Measurements from ENCODE around the gene TBC1D16.

DNA sequence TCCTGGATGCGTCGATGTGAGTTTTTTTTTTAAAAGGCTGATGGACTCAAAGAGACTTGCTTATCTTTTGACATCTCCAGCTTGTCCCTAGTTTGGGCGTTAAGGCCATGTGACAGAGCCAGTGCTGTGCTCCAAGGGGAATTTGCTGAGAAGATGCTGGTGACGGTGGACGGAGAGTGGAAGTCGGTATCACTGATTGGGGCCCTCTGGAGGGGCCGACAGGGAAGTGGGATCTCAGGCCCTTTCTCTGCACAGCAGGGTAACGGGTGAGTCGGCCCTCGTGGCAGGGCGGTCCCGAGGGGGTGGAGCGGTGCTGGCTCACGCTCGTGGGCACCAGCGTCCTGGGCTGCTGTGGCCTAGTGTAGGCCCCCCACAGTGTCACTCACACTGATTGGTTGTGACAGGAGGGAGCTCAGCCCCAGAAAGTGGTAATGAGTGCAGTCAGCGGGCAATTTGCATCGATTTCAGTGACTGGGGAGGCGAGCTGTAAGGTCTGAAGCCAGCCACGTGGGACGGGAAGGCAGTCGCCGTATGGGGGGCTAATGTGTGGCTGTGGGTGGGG, 91.3 kb downstream of the TBC1D16 start:
- TF ChIP-seq TCF12 (IDR thresholded peaks at IDR 0.05; ENCODE audit: low read depth, low read length): no peak
- no peak for TF ChIP-seq POLR2A (IDR thresholded peaks at IDR 0.05; ENCODE audit: low read depth, low read length)
- no peak for TF ChIP-seq YY1 (IDR thresholded peaks at IDR 0.05; ENCODE audit: low read depth, low read length)
- no peak for TF ChIP-seq EP300 (IDR thresholded peaks at IDR 0.05; ENCODE audit: borderline replicate concordance in 1 of 2, control insufficient read depth in 1 of 2, low read depth in 2 of 2, low read length in 2 of 2)
- no peak for TF ChIP-seq CEBPB (IDR thresholded peaks at IDR 0.05; ENCODE audit: borderline replicate concordance in 1 of 2, low read depth in 2 of 2, low read length in 2 of 2)
- TF ChIP-seq SMARCA5 (IDR thresholded peaks at IDR 0.05): no peak
- no peak for TF ChIP-seq HDAC6 (IDR thresholded peaks at IDR 0.05; ENCODE audit: unreplicated experiment)
- TF ChIP-seq GABPA (IDR thresholded peaks at IDR 0.05; ENCODE audit: low read depth): no peak
- TF ChIP-seq NBN (IDR thresholded peaks at IDR 0.05): no peak
- TF ChIP-seq ZBED1 (IDR thresholded peaks at IDR 0.05; ENCODE audit: borderline replicate concordance): no peak

Data from GM12878 (cell line).